Small intestine (tissue), 7 donors: ENCODE measurements around the gene LTBR. TPM values are rescaled to one million over a fixed set of nuclear protein-coding genes. Genes with fewer than 3 reads are reported as not detected.

Experiments
- DNase-seq, 2 donors: peaks; one replicate each; pipeline versions ENCODE4 v3.0.0 to v3.0.0-alpha.2; 2013
- FAIRE-seq: peaks from 2 replicates; lab custom pipeline; 2012; peaks lifted over from hg19 to GRCh38; lab: Jason Lieb, UNC
- H3K27ac ChIP-seq, 3 donors: one replicate each; pipeline ENCODE4 v1.5.1; 2013; ENCODE audit warnings: low read length in 2 of 3, mild to moderate bottlenecking in 2 of 3, control low read depth in 1 of 3, inconsistent platforms in 1 of 3, low read depth in 1 of 3, moderate library complexity in 1 of 3
- H3K27me3 ChIP-seq, 3 donors: one replicate each; pipeline ENCODE4 v1.6.1; 2013; ENCODE audit warnings: low read length in 3 of 3, inconsistent platforms in 1 of 3; ENCODE audit not compliant: control insufficient read depth in 3 of 3, insufficient read depth in 3 of 3
- H3K36me3 ChIP-seq, 3 donors: one replicate each; pipeline ENCODE4 v1.6.1; 2013; ENCODE audit warnings: low read length in 3 of 3, inconsistent platforms in 1 of 3, low read depth in 1 of 3, mild to moderate bottlenecking in 1 of 3, moderate library complexity in 1 of 3; ENCODE audit not compliant: control insufficient read depth in 3 of 3, insufficient read depth in 2 of 3
- H3K4me1 ChIP-seq, 3 donors: one replicate each; pipeline ENCODE4 v1.6.1; 2013; ENCODE audit warnings: low read length in 2 of 3, inconsistent platforms in 1 of 3, low read depth in 1 of 3, mild to moderate bottlenecking in 1 of 3, moderate library complexity in 1 of 3; ENCODE audit not compliant: control insufficient read depth in 3 of 3, insufficient read depth in 2 of 3
- H3K4me3 ChIP-seq, 3 donors: one replicate each; pipeline ENCODE4 v1.5.1; 2013; ENCODE audit warnings: low read length in 3 of 3, control low read depth in 1 of 3, inconsistent platforms in 1 of 3, low read depth in 1 of 3, mild to moderate bottlenecking in 1 of 3, moderate library complexity in 1 of 3
- H3K9me3 ChIP-seq, 2 donors: one replicate each; pipeline ENCODE4 v1.6.1; 2013; ENCODE audit warnings: low read depth in 1 of 2, low read length in 1 of 2; ENCODE audit not compliant: control insufficient read depth in 2 of 2, insufficient read depth in 1 of 2
- WGBS, 3 donors: extraction: QIAGEN DNeasy Blood & Tissue Kit; methylation state at CpG; one replicate each; pipeline ENCODE4 v1.1.7; 2013; 5-methylcytosine and 5-hydroxymethylcytosine counted together
- polyA plus RNA-seq, 4 donors: library from polyadenylated mRNA; stranded (reverse) in 3 of 4; unstranded in 1 of 4; fragments of 200-250 nt in 3 of 4; fragments of 120-200 nt in 1 of 4; gene quantifications; one replicate each; pipeline versions ENCODE4 v1.2.1 to v1.2.3, GENCODE V29; 2013
- donor health status: healthy with polysubstance abuse.
- donor health status: control.
- donor health status: control.
- donor health status: Bipolar disorder and iron deficiency.
- donor health status: healthy.

LTBR gene
- polyA plus RNA-seq, 4 donors = 56.5 to 137 (median 73.2) TPM

DNA sequence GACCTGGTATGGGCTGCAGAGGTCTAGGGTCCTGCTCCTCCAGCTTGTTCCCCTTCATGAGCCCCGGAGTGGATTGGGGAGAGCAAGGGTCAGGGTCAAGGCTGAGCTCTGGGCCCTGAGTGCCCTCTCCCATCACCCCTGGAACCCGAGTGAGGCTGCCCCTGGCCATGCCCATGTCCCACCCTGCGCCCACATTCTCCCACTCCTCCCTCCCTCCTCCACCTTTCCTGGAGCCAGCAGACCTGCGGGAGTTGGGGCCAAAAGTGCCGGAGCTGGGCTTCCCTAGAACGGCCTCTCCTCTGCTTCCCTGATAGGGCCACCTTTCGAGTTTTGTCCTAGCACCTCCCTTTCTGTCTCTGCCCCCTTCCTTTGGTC is 9.2 kb upstream of the LTBR start:
- no peak for DNase-seq
- H3K9me3 ChIP-seq = no peaks in the 10 kb centered on the region
- peak overlapping the region; percentile 2 to 58 (median 18) for H3K4me3 ChIP-seq
- peak overlapping the region in 1 of 3 donors; percentile 60 for H3K27ac ChIP-seq
- H3K36me3 ChIP-seq = peaks cover 0 to 7% (median 0%) of the 10 kb centered on the region in 3 donors
- 28 to 48% (median 45%) methylated on average over 4 to 7 of the region's 7 CpGs for WGBS, 3 donors
- FAIRE-seq = no peak
- no peaks in the 10 kb centered on the region for H3K27me3 ChIP-seq
- peaks cover 9 to 53% (median 9%) of the 10 kb centered on the region in 3 donors for H3K4me1 ChIP-seq

DNA sequence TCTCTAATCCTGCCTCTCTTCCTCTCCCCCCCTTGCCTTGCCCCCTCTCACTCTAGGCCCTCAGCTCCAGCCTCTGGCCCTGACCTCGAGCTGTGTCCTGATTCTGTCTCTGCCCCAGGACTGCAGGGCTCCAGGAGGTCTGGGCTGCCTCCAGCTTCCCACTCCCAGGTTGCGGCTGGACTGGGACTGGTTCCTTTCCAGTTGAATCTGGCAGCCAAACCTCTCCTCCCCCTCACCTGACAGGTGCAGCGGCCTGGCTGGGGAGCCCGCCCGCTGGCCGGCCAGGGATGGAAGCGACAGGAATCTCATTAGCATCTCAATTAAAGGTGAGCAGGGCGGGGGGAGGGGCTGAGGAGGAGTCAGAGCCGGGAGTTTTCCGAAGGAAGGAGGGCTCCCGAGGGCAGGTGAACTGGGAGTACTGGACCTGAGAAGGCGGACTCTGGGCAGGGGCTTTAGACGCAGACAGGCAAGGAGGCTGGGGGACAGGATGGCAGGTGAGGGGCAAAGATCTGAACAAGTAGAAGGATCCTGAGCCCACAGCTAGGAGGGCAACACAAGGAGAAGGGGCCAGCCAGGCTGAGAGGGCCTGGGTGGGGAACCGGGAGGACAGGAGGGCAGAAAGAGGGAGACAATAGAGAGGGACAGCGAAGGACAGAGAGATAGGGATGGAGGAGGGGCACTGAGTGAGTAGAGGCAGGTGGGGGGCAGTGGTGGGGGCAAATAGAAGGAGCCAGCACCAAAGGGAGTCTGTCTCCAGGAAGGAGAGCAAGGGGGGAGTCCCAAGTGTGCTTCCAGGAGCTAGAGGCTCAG is 8.5 kb upstream of the LTBR start, which contains the start of gene SCNN1A:
SCNN1A (minus strand) TSS at position 295 of the 810 bp plus-strand sequence. CDS start 780 bp downstream, outside the sequence.
- peak in 1 of 2 donors; percentile 61 for DNase-seq
- 29 to 65% (median 48%) methylated on average over 15 of the region's 15 CpGs for WGBS, 3 donors
- no peak for FAIRE-seq
- Histone ChIP-seq H3K27ac (peak within 1 kb of the TSS; percentile 28 to 87 (median 81)), H3K27me3 (no peaks in the 10 kb centered on the region), H3K4me1 (peaks cover 9 to 49% (median 9%) of the 10 kb centered on the region in 3 donors), H3K9me3 (no peaks in the 10 kb centered on the region), H3K4me3 (peak within 1 kb of the TSS; percentile 2 to 58 (median 18)), H3K36me3 (peaks cover 0 to 3% (median 0%) of the 10 kb centered on the region in 3 donors)

DNA sequence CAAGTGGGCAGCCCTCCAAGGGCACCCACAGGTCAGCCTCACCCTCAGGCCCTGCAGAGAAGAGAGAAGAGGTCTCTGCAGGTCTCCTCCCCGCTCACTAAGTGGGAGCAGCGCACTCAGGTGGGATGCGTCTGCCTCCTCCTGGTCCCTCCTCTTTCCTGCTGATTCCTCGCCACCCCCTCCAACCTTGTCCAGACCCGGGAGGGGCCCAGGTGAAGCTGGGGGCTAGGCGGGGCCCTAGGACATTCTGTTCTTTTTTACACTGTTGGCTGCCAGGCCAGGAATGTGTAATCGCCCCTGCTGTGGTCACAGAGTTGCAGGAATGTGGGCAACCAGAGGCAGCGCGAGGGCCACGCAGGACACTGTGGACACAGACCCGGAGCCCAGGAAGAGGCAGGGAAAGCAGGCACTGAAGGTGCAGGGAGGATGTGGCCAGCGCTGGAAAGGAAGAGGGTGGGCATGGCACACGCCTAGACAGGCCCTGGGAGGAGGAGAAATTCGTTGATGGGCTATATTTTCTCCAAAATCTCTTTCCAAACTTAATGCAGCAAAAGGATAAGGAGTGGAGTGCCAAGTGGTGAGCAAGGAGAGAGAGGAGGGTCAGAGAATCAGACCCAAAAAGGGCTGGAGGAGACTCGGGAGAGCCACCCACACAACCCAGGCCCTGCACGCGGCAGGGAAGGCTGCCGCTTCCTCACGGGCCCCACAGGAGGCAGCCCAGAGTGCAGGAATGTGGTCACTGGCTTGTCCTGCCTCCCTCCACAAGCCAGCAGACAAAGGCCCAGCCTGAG is 7.7 kb upstream of the LTBR start:
- peak; percentile 59 to 66 for DNase-seq
- Histone ChIP-seq H3K9me3 (no peaks in the 10 kb centered on the region), H3K4me3 (no peak overlapping the region), H3K4me1 (peaks cover 7 to 43% (median 9%) of the 10 kb centered on the region in 3 donors), H3K27me3 (no peaks in the 10 kb centered on the region), H3K27ac (peak overlapping the region; percentile 28 to 87 (median 81)), H3K36me3 (peaks cover 0 to 2% (median 0%) of the 10 kb centered on the region in 3 donors)
- 38 to 51% (median 45%) methylated on average over 16 to 19 of the region's 19 CpGs for WGBS, 3 donors
- no peak for FAIRE-seq

DNA sequence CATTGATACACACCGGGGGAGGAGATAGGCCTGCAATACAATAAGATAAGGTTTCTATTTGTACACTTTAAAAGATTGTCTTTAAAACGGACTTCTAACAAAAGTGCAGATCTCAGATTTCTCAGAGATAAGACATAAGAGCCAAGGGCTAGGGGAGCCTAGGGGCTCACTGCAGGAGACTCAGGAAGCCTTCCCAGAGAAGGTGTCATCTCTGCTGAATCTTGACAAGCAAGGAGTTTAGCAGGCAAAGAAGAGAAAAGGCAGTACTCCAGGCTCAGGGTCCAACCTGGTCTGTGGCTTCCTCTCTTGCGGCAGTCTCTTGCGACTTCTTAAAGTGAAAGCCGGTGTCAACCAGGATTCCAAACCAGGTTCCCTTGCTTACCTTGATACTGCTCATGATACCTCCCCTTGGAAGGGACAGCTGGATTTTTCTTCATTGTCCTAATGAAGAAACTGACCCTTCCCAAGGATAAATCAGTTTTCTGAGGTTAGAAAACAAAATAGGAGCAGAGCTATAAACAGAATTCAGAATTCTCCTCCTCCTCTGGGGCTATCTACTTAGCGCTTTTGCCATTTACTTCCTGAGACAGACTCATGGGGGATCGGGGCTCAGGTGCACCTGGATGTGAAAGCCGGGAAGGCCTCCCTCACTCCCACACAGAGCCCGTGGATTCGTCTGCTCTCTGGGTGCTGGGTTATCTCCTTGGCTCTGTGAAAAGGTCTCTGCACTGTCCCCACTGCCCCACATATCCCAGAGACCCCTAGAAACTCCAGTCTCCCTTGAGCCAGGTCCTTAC is 6.9 kb upstream of the LTBR start:
- WGBS, 3 donors = 29 to 49% (median 30%) methylated on average over 10 of the region's 10 CpGs
- Histone ChIP-seq H3K36me3 (peaks cover 0 to 2% (median 0%) of the 10 kb centered on the region in 3 donors), H3K4me1 (peaks cover 7 to 43% (median 8%) of the 10 kb centered on the region in 3 donors), H3K27ac (peak overlapping the region; percentile 28 to 87 (median 81)), H3K27me3 (no peaks in the 10 kb centered on the region), H3K4me3 (no peak overlapping the region), H3K9me3 (no peaks in the 10 kb centered on the region)
- DNase-seq = peak in 1 of 2 donors; percentile 64
- no peak for FAIRE-seq

GRCh38 chr12:6377667-6377994 is 6.3 kb upstream of the LTBR start:
- peaks cover 4 to 41% (median 7%) of the 10 kb centered on the region in 3 donors for H3K4me1 ChIP-seq
- peak overlapping the region; percentile 28 to 87 (median 81) for H3K27ac ChIP-seq
- H3K27me3 ChIP-seq = no peaks in the 10 kb centered on the region
- FAIRE-seq (no peak), DNase-seq (peak in 1 of 2 donors; percentile 76)
- no peak overlapping the region for H3K4me3 ChIP-seq
- H3K36me3 ChIP-seq = peaks cover 0 to 2% (median 0%) of the 10 kb centered on the region in 3 donors
- no peaks in the 10 kb centered on the region for H3K9me3 ChIP-seq
- 30 to 57% (median 45%) methylated on average over 4 of the region's 4 CpGs for WGBS, 3 donors

DNA sequence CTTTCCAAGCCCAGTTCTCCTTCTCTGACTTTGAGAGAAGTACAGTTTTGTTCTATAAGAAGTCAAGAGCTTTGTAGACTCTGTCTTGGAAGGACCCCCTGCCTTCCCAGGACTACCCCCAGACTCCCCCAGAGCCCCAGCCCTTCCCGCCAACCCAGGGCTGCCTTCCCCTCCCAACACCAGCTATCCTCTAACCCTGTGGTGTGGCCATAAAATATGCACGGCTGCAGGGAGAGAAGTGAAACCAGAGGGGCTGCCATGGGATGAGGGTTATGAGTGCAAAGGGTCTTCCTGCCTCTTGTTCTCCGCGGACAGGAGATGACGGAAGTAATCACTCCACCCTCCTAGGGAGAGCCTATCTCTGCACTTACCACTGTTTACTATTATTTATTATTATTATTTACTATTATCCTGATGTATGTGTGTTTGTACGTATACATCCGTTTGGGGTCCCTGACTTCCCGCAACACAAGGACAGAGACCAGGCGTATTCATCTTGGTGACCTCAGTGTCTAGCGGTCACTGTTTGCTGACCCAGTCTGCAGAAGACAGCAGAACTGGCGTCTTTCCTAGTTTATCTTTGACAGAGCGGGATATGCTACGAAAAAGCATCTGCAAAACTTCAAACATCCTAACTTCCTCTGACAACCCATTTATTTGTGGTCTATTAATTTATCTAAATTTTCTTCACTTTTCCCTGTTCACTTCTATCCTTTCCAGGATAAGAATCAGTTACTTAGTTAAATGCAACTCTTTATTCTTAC is 5.1 kb upstream of the LTBR start:
- Histone ChIP-seq H3K36me3 (peaks cover 0 to 2% (median 0%) of the 10 kb centered on the region in 3 donors), H3K4me1 (peaks cover 11 to 53% (median 13%) of the 10 kb centered on the region in 3 donors), H3K27me3 (no peaks in the 10 kb centered on the region), H3K4me3 (no peak overlapping the region), H3K27ac (peak overlapping the region in 1 of 3 donors; percentile 28), H3K9me3 (no peaks in the 10 kb centered on the region)
- FAIRE-seq = no peak
- 66 to 83% (median 78%) methylated on average over 13 of the region's 13 CpGs for WGBS, 3 donors
- DNase-seq = no peak

DNA sequence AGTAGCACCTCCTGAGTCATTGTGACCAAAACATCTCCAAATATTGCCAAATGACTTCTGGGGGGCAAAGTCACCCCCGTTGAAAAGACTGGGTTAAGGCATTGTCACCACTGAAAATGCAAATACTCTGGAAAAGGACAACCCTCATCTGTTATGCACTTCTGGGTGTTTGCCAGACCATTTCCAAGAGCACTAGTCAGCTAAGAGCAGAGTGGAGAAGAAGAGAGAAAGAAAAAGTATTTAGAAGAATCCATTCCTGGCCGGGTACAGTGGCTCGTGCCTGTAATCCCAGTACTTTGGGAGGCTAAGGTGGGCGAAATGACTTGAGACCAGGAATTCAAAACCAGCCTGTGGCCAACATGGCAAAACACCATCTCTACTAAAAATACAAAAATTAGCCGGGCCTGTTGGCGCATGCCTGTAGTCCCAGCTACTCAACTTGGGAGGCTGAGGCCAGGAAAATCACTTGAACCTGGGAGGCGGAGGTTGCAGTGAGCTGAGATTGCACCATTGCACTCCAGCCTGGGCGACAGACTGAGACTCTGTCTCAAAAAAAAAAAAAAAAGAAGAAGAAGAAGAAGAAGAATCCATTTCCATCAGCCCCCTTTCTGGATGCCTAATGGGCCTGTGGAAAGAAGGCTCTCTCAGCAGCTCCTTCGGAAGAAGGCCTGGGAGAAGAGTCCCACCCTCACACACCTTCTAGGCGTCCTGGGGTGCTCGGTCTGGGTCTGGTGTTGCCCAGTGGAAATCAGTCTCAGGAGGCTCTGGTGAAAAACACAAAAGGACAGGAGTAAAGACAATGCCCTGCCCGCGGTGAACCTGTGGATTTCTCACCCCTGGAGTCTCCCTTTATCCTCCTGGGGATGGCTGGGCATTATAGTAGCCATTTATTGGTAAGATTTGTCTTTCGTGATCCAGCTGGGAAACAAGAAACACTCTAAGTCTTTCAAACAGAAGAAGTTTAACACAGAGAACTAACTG is 3.5 kb upstream of the LTBR start:
- H3K27ac ChIP-seq = no peak overlapping the region

More for the DNA sequence above, 3.5 kb upstream of the LTBR start:
- no peaks in the 10 kb centered on the region for H3K9me3 ChIP-seq
- H3K36me3 ChIP-seq = peaks cover 0 to 11% (median 0%) of the 10 kb centered on the region in 3 donors
- DNase-seq (no peak), FAIRE-seq (no peak)
- peaks cover 11 to 56% (median 13%) of the 10 kb centered on the region in 3 donors for H3K4me1 ChIP-seq
- H3K27me3 ChIP-seq = no peaks in the 10 kb centered on the region
- 82 to 90% (median 86%) methylated on average over 14 of the region's 14 CpGs for WGBS, 3 donors
- H3K4me3 ChIP-seq = no peak overlapping the region
